Breast epithelium (tissue), 4 donors: Measurements from ENCODE around the gene EVC. TPM values are rescaled to one million over a fixed set of nuclear protein-coding genes. Genes with fewer than 3 reads are reported as not detected.
"Not testable (repeated sequence)": the region's sequence is repeated elsewhere in the genome, so short reads cannot be mapped to it uniquely, and the experiment has no call there.

ENCODE experiments used
- DNase-seq, 2 donors: peaks; one replicate each; pipeline ENCODE4 v3.0.0-alpha.2; 2019; ENCODE audit warnings: low spot score in 2 of 2
- H3K27ac ChIP-seq, 2 donors: fragments of 200-600 bp; sonication (generic) in 1 of 2; one replicate each; pipeline ENCODE4 v1.5.1; 2016 to 2019; ENCODE audit warnings: mild to moderate bottlenecking in 1 of 2
- H3K27me3 ChIP-seq, 2 donors: fragments of 200-600 bp; sonication (generic) in 1 of 2; one replicate each; pipeline versions ENCODE4 v1.5.1 to v1.6.0; 2017 to 2019; ENCODE audit warnings: control low read depth in 1 of 2, mild to moderate bottlenecking in 1 of 2
- H3K36me3 ChIP-seq: fragments of 200-600 bp; one replicate; pipeline ENCODE4 v1.5.1; 2019
- H3K4me1 ChIP-seq, 2 donors: fragments of 200-600 bp; sonication (generic); one replicate each; pipeline ENCODE4 v1.5.1; 2016 to 2019; ENCODE audit warnings: control low read depth in 1 of 2
- H3K4me3 ChIP-seq, 3 donors: fragments of 200-600 bp; sonication (generic); 1 replicate in 2 of 3; 2 replicates in 1 of 3; pipeline ENCODE4 v1.5.1; 2016 to 2019; ENCODE audit warnings: mild to moderate bottlenecking in 3 of 3, moderate library complexity in 2 of 3
- H3K9me3 ChIP-seq, 2 donors: fragments of 200-600 bp; sonication (generic) in 1 of 2; one replicate each; pipeline ENCODE4 v1.5.1; 2016 to 2019; ENCODE audit warnings: control low read depth in 1 of 2
- POLR2A ChIP-seq: fragments of 450-650 bp; IDR thresholded peaks from one replicate; pipeline ENCODE4 v1.6.1; 2016; ENCODE audit warnings: antibody characterized with exemption, mild to moderate bottlenecking, moderate library complexity
- POLR2AphosphoS5 ChIP-seq, 3 donors: sonication (generic); formaldehyde crosslinking; IDR thresholded peaks; one replicate each; pipeline ENCODE4 v1.6.1; 2017; ENCODE audit warnings: antibody characterized with exemption in 3 of 3
- intact Hi-C: fragments of 100-400 bp; cut with DNase I; formaldehyde crosslinking; loops from one replicate; pipeline ENCODE4 v1.15.1; 2023; ENCODE audit warnings: low total_unique reads
- total RNA-seq, 3 donors: library from RNA; depleted of rRNA; stranded (reverse); fragments of >200 nt; gene quantifications; one replicate each; pipeline ENCODE4 v1.1.0, GENCODE V29; 2016
- TF ChIP-seq, protein P1 (sequence below), 3 donors: fragments of 450-650 bp; IDR thresholded peaks; one replicate each; pipeline ENCODE4 v1.5.1; 2016 to 2017; ENCODE audit warnings: antibody characterized with exemption in 3 of 3, mild to moderate bottlenecking in 3 of 3, moderate library complexity in 3 of 3

Gene EVC
- total RNA-seq, 3 donors from 2014 or later: 20.0 to 27.5 (median 25.9) TPM

DNA sequence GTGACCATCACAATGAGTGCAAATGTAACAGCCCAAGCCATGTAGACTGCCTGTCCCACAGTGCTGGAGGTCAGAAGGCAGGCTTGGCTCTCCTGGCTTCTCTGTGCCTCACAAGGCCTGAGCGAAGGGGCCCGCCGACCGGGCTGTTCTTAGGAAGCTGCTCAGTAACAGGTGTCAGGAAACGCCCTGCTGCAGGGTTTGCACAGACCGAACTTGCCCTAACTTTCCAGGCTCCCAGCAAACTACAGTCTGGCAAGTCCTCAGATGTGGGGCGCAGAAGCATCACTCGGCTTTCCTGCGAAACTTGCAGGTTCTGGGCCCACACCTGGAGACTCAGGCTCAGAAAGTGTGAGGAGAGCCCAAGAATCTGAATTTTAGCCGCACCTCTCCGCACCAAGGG is 94.3 kb downstream of the EVC start:
- DNase-seq: no peak
- Histone ChIP-seq H3K9me3 (peaks cover 0 to 10% of the 10 kb centered on the region in 2 donors), H3K27ac (no peak overlapping the region), H3K27me3 (no peaks in the 10 kb centered on the region), H3K4me1 (no peaks in the 10 kb centered on the region), H3K36me3 (peaks cover 10% of the 10 kb centered on the region), H3K4me3 (no peak overlapping the region)
- intact Hi-C loops: no loop called here
- no peak for TF ChIP-seq POLR2A
- no peak for TF ChIP-seq POLR2AphosphoS5 (IDR thresholded peaks at IDR 0.05)
- TF ChIP-seq, protein P1, sequence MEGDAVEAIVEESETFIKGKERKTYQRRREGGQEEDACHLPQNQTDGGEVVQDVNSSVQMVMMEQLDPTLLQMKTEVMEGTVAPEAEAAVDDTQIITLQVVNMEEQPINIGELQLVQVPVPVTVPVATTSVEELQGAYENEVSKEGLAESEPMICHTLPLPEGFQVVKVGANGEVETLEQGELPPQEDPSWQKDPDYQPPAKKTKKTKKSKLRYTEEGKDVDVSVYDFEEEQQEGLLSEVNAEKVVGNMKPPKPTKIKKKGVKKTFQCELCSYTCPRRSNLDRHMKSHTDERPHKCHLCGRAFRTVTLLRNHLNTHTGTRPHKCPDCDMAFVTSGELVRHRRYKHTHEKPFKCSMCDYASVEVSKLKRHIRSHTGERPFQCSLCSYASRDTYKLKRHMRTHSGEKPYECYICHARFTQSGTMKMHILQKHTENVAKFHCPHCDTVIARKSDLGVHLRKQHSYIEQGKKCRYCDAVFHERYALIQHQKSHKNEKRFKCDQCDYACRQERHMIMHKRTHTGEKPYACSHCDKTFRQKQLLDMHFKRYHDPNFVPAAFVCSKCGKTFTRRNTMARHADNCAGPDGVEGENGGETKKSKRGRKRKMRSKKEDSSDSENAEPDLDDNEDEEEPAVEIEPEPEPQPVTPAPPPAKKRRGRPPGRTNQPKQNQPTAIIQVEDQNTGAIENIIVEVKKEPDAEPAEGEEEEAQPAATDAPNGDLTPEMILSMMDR (IDR thresholded peaks at IDR 0.05): no peak

DNA sequence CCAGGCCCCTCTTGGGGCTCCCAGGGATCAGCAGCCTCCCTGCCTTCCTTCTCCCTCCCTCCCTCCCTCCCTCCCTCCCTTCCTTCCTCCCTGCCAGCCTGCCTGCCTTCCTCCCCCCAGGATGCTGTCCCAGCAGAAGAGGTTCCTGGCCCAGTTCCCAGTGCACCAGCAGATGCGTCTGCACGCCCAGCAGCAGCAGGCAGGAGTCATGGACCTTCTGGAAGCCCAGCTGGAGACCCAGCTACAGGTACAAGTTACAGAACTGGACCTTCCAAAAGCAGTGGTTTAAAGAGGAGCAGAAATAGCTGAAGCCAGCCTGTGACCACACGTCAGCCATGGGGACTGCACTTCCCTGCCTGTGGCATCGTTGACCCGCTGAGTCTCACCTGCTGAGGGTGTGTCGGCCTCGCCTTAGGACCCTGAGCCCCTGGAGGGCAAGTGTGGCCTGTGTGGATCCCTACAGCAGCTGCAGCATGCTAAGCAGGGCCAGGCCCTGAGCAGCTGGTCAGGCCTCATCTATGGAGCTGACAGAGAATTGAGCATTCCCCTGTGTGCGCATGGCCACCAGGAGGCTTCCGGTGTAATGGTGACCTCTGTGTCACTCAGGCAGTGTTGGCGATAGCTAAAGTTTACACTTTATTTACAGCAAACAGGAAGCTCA is 97.2 kb downstream of the EVC start:
- H3K36me3 ChIP-seq: peaks cover 16% of the 10 kb centered on the region
- intact Hi-C loops: no loop called here
- no peak for TF ChIP-seq POLR2A
- TF ChIP-seq, protein P1 (IDR thresholded peaks at IDR 0.05): no peak
- no peak for TF ChIP-seq POLR2AphosphoS5 (IDR thresholded peaks at IDR 0.05)
- no peak overlapping the region for H3K27ac ChIP-seq
- H3K27me3 ChIP-seq: no peaks in the 10 kb centered on the region
- no peaks in the 10 kb centered on the region for H3K4me1 ChIP-seq
- no peak for DNase-seq
- peaks cover 0 to 12% of the 10 kb centered on the region in 2 donors for H3K9me3 ChIP-seq
- H3K4me3 ChIP-seq: no peak overlapping the region

DNA sequence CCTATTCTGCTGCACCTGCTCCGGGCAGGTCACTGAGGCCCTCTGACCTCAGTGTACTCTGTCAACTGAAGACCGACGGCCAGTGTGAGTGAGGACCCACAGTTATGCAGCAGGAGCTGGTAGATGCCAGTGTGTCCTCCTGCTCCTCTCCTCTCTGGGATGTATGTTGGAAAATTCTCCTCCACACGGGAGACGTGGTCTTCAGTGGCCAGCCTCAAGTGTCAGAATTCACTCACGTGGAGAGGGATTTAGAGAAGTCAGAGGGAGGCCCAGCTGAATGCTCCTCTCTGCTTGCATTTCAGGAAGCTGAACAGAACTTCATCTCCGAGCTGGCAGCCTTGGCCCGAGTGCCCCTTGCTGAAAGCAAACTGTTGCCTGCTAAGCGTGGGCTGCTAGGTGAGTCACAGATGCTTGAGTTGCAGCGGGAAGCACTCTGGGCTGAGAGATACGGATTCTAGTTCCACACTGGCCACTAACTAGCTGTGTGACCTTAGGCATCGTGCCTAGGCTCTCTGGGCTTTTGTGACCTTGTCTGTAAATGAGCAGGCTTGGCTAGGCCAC is 98.3 kb downstream of the EVC start:
- TF ChIP-seq, protein P1 (IDR thresholded peaks at IDR 0.05): no peak
- TF ChIP-seq POLR2A (no peak), POLR2AphosphoS5 (IDR thresholded peaks at IDR 0.05) (no peak)
- no peaks in the 10 kb centered on the region for H3K4me1 ChIP-seq
- DNase-seq: no peak
- peaks cover 16% of the 10 kb centered on the region for H3K36me3 ChIP-seq
- H3K9me3 ChIP-seq: peaks cover 0 to 12% of the 10 kb centered on the region in 2 donors
- intact Hi-C loops: no loop called here
- H3K27me3 ChIP-seq: no peaks in the 10 kb centered on the region
- no peak overlapping the region for H3K27ac ChIP-seq
- H3K4me3 ChIP-seq: no peak overlapping the region

DNA sequence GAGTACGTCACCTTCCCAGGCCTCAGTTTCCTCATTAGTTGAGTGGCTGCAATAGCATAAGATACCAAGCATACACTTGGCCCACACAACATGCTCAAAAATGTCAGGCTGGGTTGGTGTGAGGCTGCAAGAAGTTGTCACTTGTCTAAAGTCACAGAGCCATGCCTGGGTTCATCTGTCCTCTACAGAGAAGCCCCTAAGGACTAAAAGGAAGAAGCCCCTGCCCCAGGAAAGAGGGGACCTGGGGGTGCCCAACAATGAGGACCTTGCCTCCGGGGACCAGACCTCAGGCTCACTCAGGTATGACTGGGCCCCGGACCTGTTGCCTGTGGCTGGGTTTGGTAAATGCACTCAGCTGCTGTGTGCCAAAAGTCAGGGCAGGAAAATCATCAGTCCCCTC is 99.2 kb downstream of the EVC start:
- no peak overlapping the region for H3K27ac ChIP-seq
- TF ChIP-seq, protein P1 (IDR thresholded peaks at IDR 0.05): no peak
- TF ChIP-seq POLR2AphosphoS5 (IDR thresholded peaks at IDR 0.05) (no peak), POLR2A (no peak)
- DNase-seq: no peak
- intact Hi-C loops: no loop called here
- no peak overlapping the region for H3K4me3 ChIP-seq
- no peaks in the 10 kb centered on the region for H3K27me3 ChIP-seq
- peaks cover 0 to 12% of the 10 kb centered on the region in 2 donors for H3K9me3 ChIP-seq
- H3K36me3 ChIP-seq: peaks cover 16% of the 10 kb centered on the region
- H3K4me1 ChIP-seq: no peaks in the 10 kb centered on the region

DNA sequence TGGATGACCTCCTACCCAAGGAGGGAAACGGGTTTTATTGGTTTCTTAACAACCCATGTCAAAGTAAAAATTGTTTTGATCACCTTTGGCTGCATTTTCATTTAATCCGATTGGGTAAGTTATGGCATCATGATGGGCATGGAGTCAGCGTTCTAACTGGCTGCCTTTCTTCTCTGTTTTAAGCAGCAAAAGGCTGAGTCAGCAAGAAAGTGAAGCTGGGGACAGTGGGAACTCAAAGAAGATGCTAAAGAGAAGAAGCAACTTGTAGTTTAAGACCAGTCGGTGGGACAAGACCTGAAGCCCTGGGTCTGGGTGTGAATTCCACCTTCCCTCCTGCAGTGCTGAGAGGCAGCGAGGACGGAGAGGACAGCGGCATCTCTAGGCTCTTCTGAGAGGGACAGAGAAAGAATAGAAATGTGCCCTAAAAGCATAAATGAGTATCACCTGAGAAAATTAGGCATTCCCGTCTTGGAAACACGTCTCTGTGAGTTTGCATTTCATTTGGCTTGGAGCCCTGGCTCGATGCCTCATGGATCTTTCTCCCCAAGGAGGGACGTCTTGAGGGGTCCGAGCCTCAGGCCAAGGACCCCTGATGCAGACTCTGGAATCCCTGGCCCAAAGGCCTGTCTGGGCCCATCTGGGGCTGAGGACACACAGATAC is 99.9 kb downstream of the EVC start:
- TF ChIP-seq POLR2A (no peak), POLR2AphosphoS5 (IDR thresholded peaks at IDR 0.05) (no peak)
- TF ChIP-seq, protein P1 (IDR thresholded peaks at IDR 0.05): no peak
- no peaks in the 10 kb centered on the region for H3K27me3 ChIP-seq
- H3K9me3 ChIP-seq: peaks cover 0 to 12% of the 10 kb centered on the region in 2 donors
- H3K27ac ChIP-seq: no peak overlapping the region
- no peak for DNase-seq
- H3K4me1 ChIP-seq: no peaks in the 10 kb centered on the region
- intact Hi-C loops: no loop called here
- no peak overlapping the region for H3K4me3 ChIP-seq
- H3K36me3 ChIP-seq: peaks cover 16% of the 10 kb centered on the region

DNA sequence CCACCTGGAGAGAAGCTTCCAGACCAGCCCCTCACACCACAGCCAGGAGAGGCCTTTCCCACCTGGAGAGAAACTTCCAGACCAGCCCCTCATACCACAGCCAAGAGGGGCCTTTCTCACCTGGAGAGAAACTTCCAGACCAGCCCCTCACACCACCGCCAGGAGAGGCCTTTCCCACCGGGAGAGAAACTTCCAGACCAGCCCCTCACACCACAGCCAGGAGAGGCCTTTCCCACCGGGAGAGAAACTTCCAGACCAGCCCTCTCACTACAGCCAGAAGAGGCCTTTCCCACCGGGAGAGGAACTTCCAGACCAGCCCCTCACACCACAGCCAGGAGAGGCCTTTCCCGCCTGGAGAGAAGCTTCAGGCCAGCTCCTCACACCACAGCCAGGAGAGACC is 101.1 kb downstream of the EVC start:
- peaks cover 16% of the 10 kb centered on the region for H3K36me3 ChIP-seq
- H3K4me1 ChIP-seq, H3K27ac ChIP-seq, H3K27me3 ChIP-seq, intact Hi-C loops, H3K4me3 ChIP-seq: not testable (repeated sequence)
- peak in 1 of 2 donors; percentile 27 for DNase-seq
- H3K9me3 ChIP-seq: peaks cover 0 to 12% of the 10 kb centered on the region in 2 donors
